NCI-H2227 (cell line): Measurements from ENCODE around the gene RLBP1.
"Not testable (repeated sequence)": the region's sequence is repeated elsewhere in the genome, so short reads cannot be mapped to it uniquely, and the experiment has no call there.

Experiments
- DNase-seq: peaks from one replicate; lab custom pipeline; 2025; ENCODE audit not compliant: unreplicated experiment; lab: John Stamatoyannopoulos, UW

Gene RLBP1

GRCh38 chr15:89221543-89221942 is at the start of gene RLBP1:
Gene RLBP1 (minus strand): TSS chr15:89221579. CDS start chr15:89218975, 2,604 bp downstream.
- no peak for DNase-seq

- not testable (repeated sequence) for DNase-seq
Observed at GRCh38 chr15:89250142-89250541, 28.8 kb upstream of the RLBP1 start.

GRCh38 chr15:89248584-89248983 is 27.2 kb upstream of the RLBP1 start:
- DNase-seq = no peak

GRCh38 chr15:89247446-89247845 is 26.1 kb upstream of the RLBP1 start:
- DNase-seq = no peak

- DNase-seq = peak; percentile 21
Observed at GRCh38 chr15:89244574-89244903, 23.2 kb upstream of the RLBP1 start.

- DNase-seq = peak; percentile 94
Observed at GRCh38 chr15:89243691-89244573, 22.6 kb upstream of the RLBP1 start, which contains the start of gene FANCI. Gene FANCI (plus strand): TSS chr15:89243979. CDS start chr15:89247648, 3,669 bp downstream.

- no peak for DNase-seq
Observed at GRCh38 chr15:89243046-89243690, 21.8 kb upstream of the RLBP1 start.

- DNase-seq = not testable (repeated sequence)
Observed at GRCh38 chr15:89239883-89240810, 18.8 kb upstream of the RLBP1 start.

- DNase-seq = no peak
Observed at GRCh38 chr15:89231832-89232231, 10.5 kb upstream of the RLBP1 start.

- DNase-seq = no peak
Observed at GRCh38 chr15:89230277-89230676, 8.9 kb upstream of the RLBP1 start.

GRCh38 chr15:89227425-89227824 is 6.0 kb upstream of the RLBP1 start:
- DNase-seq = no peak

GRCh38 chr15:89226359-89227221 is 5.2 kb upstream of the RLBP1 start:
- DNase-seq = no peak

GRCh38 chr15:89225588-89225987 is 4.2 kb upstream of the RLBP1 start:
- DNase-seq = no peak

GRCh38 chr15:89218531-89218930 is 2.8 kb downstream of the RLBP1 start:
- no peak for DNase-seq

GRCh38 chr15:89217686-89218376 is 3.5 kb downstream of the RLBP1 start:
- DNase-seq = no peak

- DNase-seq = no peak
Observed at GRCh38 chr15:89217031-89217430, 4.3 kb downstream of the RLBP1 start.

- no peak for DNase-seq
Observed at GRCh38 chr15:89215627-89216026, 5.8 kb downstream of the RLBP1 start.

GRCh38 chr15:89211678-89212170 is 9.7 kb downstream of the RLBP1 start:
- DNase-seq = no peak

- DNase-seq = no peak
Observed at GRCh38 chr15:89209057-89209456, 12.3 kb downstream of the RLBP1 start.

- DNase-seq = no peak
Observed at GRCh38 chr15:89208256-89208655, 13.1 kb downstream of the RLBP1 start.
